ENCODE measurements around the gene MUSTN1.

Gene MUSTN1
- total RNA-seq: 0 to 0.54 (median 0.09) reads per million in 4 experiments

GRCh38 chr3:52834871-52835501 lies at the start of gene MUSTN1:
TSS of gene MUSTN1 (minus strand) at chr3:52835019. CDS start at chr3:52834948, 71 bp downstream.
- no peak for DNase-seq

- no peak for DNase-seq
These were observed 47.6 kb upstream of the MUSTN1 start for GRCh38 chr3:52882377-52882776.

- no peak for DNase-seq
These were observed 47.1 kb upstream of the MUSTN1 start for GRCh38 chr3:52881871-52882270.

- DNase-seq: no peak
These were observed 45.7 kb upstream of the MUSTN1 start for GRCh38 chr3:52880474-52880873.

- DNase-seq: no peak
These were observed 45.2 kb upstream of the MUSTN1 start for GRCh38 chr3:52880047-52880446.

- no peak for DNase-seq
These were observed 44.8 kb upstream of the MUSTN1 start for GRCh38 chr3:52879581-52879980.

- no peak for DNase-seq
These were observed 44.3 kb upstream of the MUSTN1 start for GRCh38 chr3:52879090-52879489.

GRCh38 chr3:52877085-52877484 lies 42.3 kb upstream of the MUSTN1 start:
- DNase-seq: no peak

GRCh38 chr3:52874864-52875587 lies 40.2 kb upstream of the MUSTN1 start:
- no peak for DNase-seq

GRCh38 chr3:52874160-52874701 lies 39.4 kb upstream of the MUSTN1 start:
- no peak for DNase-seq

GRCh38 chr3:52873433-52874159 lies 38.8 kb upstream of the MUSTN1 start:
- no peak for DNase-seq

- DNase-seq: no peak
These were observed 37.4 kb upstream of the MUSTN1 start for GRCh38 chr3:52872245-52872644.

GRCh38 chr3:52871761-52872160 lies 36.9 kb upstream of the MUSTN1 start:
- DNase-seq: no peak

GRCh38 chr3:52870471-52870870 lies 35.7 kb upstream of the MUSTN1 start:
- DNase-seq: no peak

- no peak for DNase-seq
These were observed 31.6 kb upstream of the MUSTN1 start for GRCh38 chr3:52866427-52866826.

- DNase-seq: no peak
These were observed 31.2 kb upstream of the MUSTN1 start for GRCh38 chr3:52865994-52866393.

GRCh38 chr3:52860424-52860768 lies 25.6 kb upstream of the MUSTN1 start:
- DNase-seq: no peak

- no peak for DNase-seq
These were observed 25.0 kb upstream of the MUSTN1 start for GRCh38 chr3:52859686-52860423.

GRCh38 chr3:52857864-52858263 lies 23.0 kb upstream of the MUSTN1 start:
- DNase-seq: no peak

GRCh38 chr3:52857133-52857532 lies 22.3 kb upstream of the MUSTN1 start:
- DNase-seq: no peak

- DNase-seq: no peak
These were observed 21.8 kb upstream of the MUSTN1 start for GRCh38 chr3:52856666-52857065.

- DNase-seq: no peak
These were observed 19.2 kb upstream of the MUSTN1 start for GRCh38 chr3:52854013-52854412.

- no peak for DNase-seq
These were observed 17.6 kb upstream of the MUSTN1 start for GRCh38 chr3:52852419-52852818.
